Panc1 (cell line): Measurements from ENCODE around the gene EPC1. TPM values are rescaled to one million over a fixed set of nuclear protein-coding genes. Genes with fewer than 3 reads are reported as not detected.

ENCODE experiments used
- ATAC-seq: fragments of 200-7000 bp; cut with Tn5 transposase; 2 replicates; pipeline ENCODE4 v1.9.1; 2020; ENCODE audit warnings: mild to moderate bottlenecking, moderate library complexity
- BruUV-seq: library from RNA; stranded (reverse); fragments of 400-500 nt; replicated peaks from 2 replicates; lab custom pipeline; 2021; lab: Mats Ljungman, UMichigan
- CTCF ChIA-PET: fragments of 300-600 bp; sonication (Branson Sonifier 250); formaldehyde crosslinking; loops from one replicate; lab custom pipeline; 2022; ENCODE audit warnings: antibody characterized with exemption; lab: Charles Lee
- POLR2A ChIA-PET: fragments of 300-600 bp; sonication (Branson Sonifier 250); formaldehyde crosslinking; loops from one replicate; lab custom pipeline; 2022; ENCODE audit warnings: antibody characterized with exemption; lab: Charles Lee
- DNase-seq: peaks from one replicate; pipeline ENCODE4 v3.0.0-alpha.2; 2010; ENCODE audit warnings: low read depth, low spot score
- H3K27ac ChIP-seq: 2 replicates; pipeline ENCODE4 v1.5.1; 2011; ENCODE audit warnings: mild to moderate bottlenecking, low read length, inconsistent platforms
- H3K27me3 ChIP-seq: fragments of 200-500 bp; sonication (Bioruptor generic); 2 replicates; pipeline ENCODE4 v1.6.0; 2014; ENCODE audit warnings: low read length, inconsistent platforms; ENCODE audit not compliant: control insufficient read depth, insufficient read depth
- H3K36me3 ChIP-seq: fragments of 200-500 bp; sonication (Bioruptor generic); 2 replicates; pipeline ENCODE4 v1.5.1; 2014; ENCODE audit warnings: inconsistent platforms, mild to moderate bottlenecking, low read length, moderate library complexity; ENCODE audit not compliant: control insufficient read depth, insufficient read depth
- H3K4me1 ChIP-seq: 2 replicates; pipeline ENCODE4 v1.5.1; 2011; ENCODE audit warnings: inconsistent platforms, mild to moderate bottlenecking, low read length, moderate library complexity; ENCODE audit not compliant: control insufficient read depth, insufficient read depth
- H3K4me3 ChIP-seq, 2 experiments: 2 replicates each; pipeline ENCODE4 v1.5.1; 2011 to 2012; ENCODE audit warnings: low read depth in 2 of 2, low read length in 2 of 2, mild to moderate bottlenecking in 2 of 2, inconsistent platforms in 1 of 2, moderate library complexity in 1 of 2
- H3K9me3 ChIP-seq: fragments of 200-500 bp; sonication (Bioruptor generic); 2 replicates; pipeline ENCODE4 v1.5.1; 2014; ENCODE audit warnings: low read depth, mild to moderate bottlenecking, inconsistent platforms, low read length, moderate library complexity; ENCODE audit not compliant: control insufficient read depth, insufficient read depth
- CTCF ChIP-seq: fragments of 450-650 bp; IDR thresholded peaks from 2 replicates; pipeline ENCODE4 v1.5.1; 2017; ENCODE audit warnings: mild to moderate bottlenecking
- POLR2AphosphoS5 ChIP-seq: IDR thresholded peaks from 2 replicates; pipeline ENCODE4 v1.6.1; 2012; ENCODE audit warnings: mild to moderate bottlenecking, low read depth, low read length, moderate library complexity
- REST ChIP-seq, 2 experiments: IDR thresholded peaks; 2 replicates each; pipeline ENCODE4 v1.6.1; 2011 to 2012; ENCODE audit warnings: low read depth in 2 of 2, control low read depth in 1 of 2, low read length in 1 of 2, mild to moderate bottlenecking in 1 of 2, moderate library complexity in 1 of 2; ENCODE audit not compliant: insufficient read depth in 1 of 2
- SIN3A ChIP-seq: IDR thresholded peaks from 2 replicates; pipeline ENCODE4 v1.6.1; 2012; ENCODE audit warnings: low read depth, mild to moderate bottlenecking, low read length, moderate library complexity, borderline replicate concordance; ENCODE audit not compliant: insufficient read depth
- TCF7L2 ChIP-seq: IDR thresholded peaks from 2 replicates; pipeline ENCODE4 v1.6.1; 2011; ENCODE audit warnings: mild to moderate bottlenecking, low read depth, low read length, inconsistent platforms
- in situ Hi-C: cut with HindIII; loops from 2 replicates; pipeline ENCODE4 v1.10.0; 2016; ENCODE audit warnings: low sequenced_read_pairs, low pct_unique_long_range_greater_than_20kb
- intact Hi-C: fragments of 100-400 bp; cut with micrococcal nuclease; formaldehyde crosslinking; loops from one replicate; pipeline ENCODE4 v1.10.0; 2022; ENCODE audit not compliant: unreplicated experiment
- total RNA-seq: library from RNA; stranded (reverse); gene quantifications from one replicate; pipeline ENCODE4 v1.2.1, GENCODE V29; 2021; ENCODE audit not compliant: unreplicated experiment

Gene EPC1
- total RNA-seq, 1 experiment from 2014 or later: 18.4 TPM

GRCh38 chr10:32259551-32259950, 87.4 kb downstream of the EPC1 start:
- no peaks in the 10 kb centered on the region for H3K4me1 ChIP-seq
- ChIA-PET CTCF (interaction anchor here (0.7 kb wide), 1 partner anchor 69 kb away, joined by 6 read pairs; no protein-coding TSS in a partner anchor), POLR2A (no interaction called here)
- in situ Hi-C loops (no loop called here), intact Hi-C loops (no loop called here)
- no peaks in the 10 kb centered on the region for H3K27me3 ChIP-seq
- H3K36me3 ChIP-seq: no peaks in the 10 kb centered on the region
- H3K27ac ChIP-seq: no peak overlapping the region
- TF ChIP-seq TCF7L2: no peak
- TF ChIP-seq POLR2AphosphoS5: no peak
- TF ChIP-seq SIN3A: no peak
- TF ChIP-seq REST (IDR thresholded peaks at IDR 0.05; ENCODE audit: insufficient read depth in 1 of 2, low read depth in 2 of 2, low read length in 1 of 2): no peak
- TF ChIP-seq CTCF: no peak
- DNase-seq: no peak
- ATAC-seq: no peak
- H3K4me3 ChIP-seq: no peak overlapping the region
- no peaks in the 10 kb centered on the region for H3K9me3 ChIP-seq
- no TSS peak for BruUV-seq

DNA sequence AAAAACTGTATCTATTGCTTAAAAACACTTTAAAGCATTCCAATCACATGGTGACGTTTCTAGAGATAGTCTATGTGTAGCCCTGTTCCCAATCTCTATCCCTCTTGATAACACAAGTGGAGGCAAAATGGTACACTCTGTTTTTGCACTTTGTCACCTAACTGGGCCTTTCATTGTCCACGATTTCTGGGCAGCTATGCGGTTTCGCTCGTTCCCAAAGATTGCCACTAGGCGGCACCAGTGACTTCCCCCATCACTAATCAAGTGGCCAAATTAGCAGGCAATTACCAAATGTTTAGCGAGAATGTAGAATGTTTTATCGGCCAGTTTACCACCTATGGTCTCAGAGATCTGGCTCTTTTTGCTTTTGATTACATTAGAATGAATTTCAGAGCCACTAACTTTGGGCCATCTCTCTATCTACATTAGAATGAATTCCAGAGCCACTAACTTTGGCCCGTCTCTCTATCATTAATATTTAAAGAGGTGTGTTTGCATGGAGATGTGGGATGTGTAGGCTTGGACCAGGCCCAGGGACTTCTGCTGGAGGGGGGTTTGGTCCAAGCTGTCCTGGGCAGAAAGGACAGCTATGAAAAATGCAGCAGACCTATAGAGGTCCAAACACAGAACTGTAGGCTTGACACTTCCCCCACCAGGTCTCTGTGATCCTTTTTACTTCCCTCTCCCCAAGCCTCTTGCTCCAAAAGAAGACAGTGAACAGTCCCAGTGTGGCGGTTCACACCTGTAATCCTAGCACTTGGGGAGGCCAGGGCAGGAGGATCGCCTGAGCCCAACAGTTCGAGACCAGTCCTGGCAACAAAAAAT, 90.1 kb downstream of the EPC1 start:
- Histone ChIP-seq H3K4me3 (no peak overlapping the region), H3K9me3 (no peaks in the 10 kb centered on the region), H3K27ac (no peak overlapping the region), H3K36me3 (no peaks in the 10 kb centered on the region), H3K27me3 (no peaks in the 10 kb centered on the region), H3K4me1 (no peaks in the 10 kb centered on the region)
- DNase-seq: peak; percentile 54
- intact Hi-C loops: loop anchor here (2.0 kb wide), 2 partner anchors 90 to 112 kb away; partner anchors contain the start of gene EPC1
- ATAC-seq: peak; percentile 82
- ChIA-PET CTCF (no interaction called here), POLR2A (no interaction called here)
- no TSS peak for BruUV-seq
- TF ChIP-seq SIN3A (no peak), CTCF (peak; percentile 89)
- in situ Hi-C loops: no loop called here
